ENCODE measurements around the gene DEFB128. TPM values are rescaled to one million over a fixed set of nuclear protein-coding genes. Genes with fewer than 3 reads are reported as not detected.

The DEFB128 gene
- total and polyA plus RNA-seq, 2 experiments from 2014 or later: not detected

Other genes starting within 250 kb of the DEFB128 start
- not detected in 2 replicates for gene DEFB125, start 102.0 kb downstream of the DEFB128 start, total RNA-seq (2014; rRNA removed; shearing (Covaris generic))
- gene DEFB125, start 102.0 kb downstream of the DEFB128 start, polyA plus RNA-seq (2016; fragmentation: Nextera tagmentation; extraction: Ambion mirVana): not detected in 2 replicates
- not detected in 2 replicates for gene DEFB126, start 47.1 kb downstream of the DEFB128 start, total RNA-seq (2014; rRNA removed; shearing (Covaris generic))
- not detected in 2 replicates for gene DEFB126, start 47.1 kb downstream of the DEFB128 start, polyA plus RNA-seq (2016; fragmentation: Nextera tagmentation; extraction: Ambion mirVana)
- gene DEFB127, start 32.3 kb downstream of the DEFB128 start, total RNA-seq (2014; rRNA removed; shearing (Covaris generic)): not detected in 2 replicates
- gene DEFB127, start 32.3 kb downstream of the DEFB128 start, polyA plus RNA-seq (2016; fragmentation: Nextera tagmentation; extraction: Ambion mirVana): not detected in 2 replicates
- gene DEFB129, start 37.5 kb upstream of the DEFB128 start, total RNA-seq (2014; rRNA removed; shearing (Covaris generic)): not detected in 2 replicates
- not detected in 2 replicates for gene DEFB129, start 37.5 kb upstream of the DEFB128 start, polyA plus RNA-seq (2016; fragmentation: Nextera tagmentation; extraction: Ambion mirVana)
- gene DEFB132, start 68.0 kb upstream of the DEFB128 start, total RNA-seq (2014; rRNA removed; shearing (Covaris generic)): not detected in 2 replicates
- gene DEFB132, start 68.0 kb upstream of the DEFB128 start, polyA plus RNA-seq (2016; fragmentation: Nextera tagmentation; extraction: Ambion mirVana): not detected in 2 replicates
- 14.6 and 17.8 TPM in 2 replicates for gene C20orf96, start 101.0 kb upstream of the DEFB128 start, total RNA-seq (2014; rRNA removed; shearing (Covaris generic))
- 29.0 and 36.3 TPM in 2 replicates for gene C20orf96, start 101.0 kb upstream of the DEFB128 start, polyA plus RNA-seq (2016; fragmentation: Nextera tagmentation; extraction: Ambion mirVana)
- 65.8 and 66.3 TPM in 2 replicates for gene ZCCHC3, start 107.9 kb upstream of the DEFB128 start, total RNA-seq (2014; rRNA removed; shearing (Covaris generic))
- gene ZCCHC3, start 107.9 kb upstream of the DEFB128 start, polyA plus RNA-seq (2016; fragmentation: Nextera tagmentation; extraction: Ambion mirVana): 26.5 and 31.3 TPM in 2 replicates
- gene SOX12, start 135.8 kb upstream of the DEFB128 start, total RNA-seq (2014; rRNA removed; shearing (Covaris generic)): 29.0 and 32.0 TPM in 2 replicates
- 14.1 and 16.1 TPM in 2 replicates for gene SOX12, start 135.8 kb upstream of the DEFB128 start, polyA plus RNA-seq (2016; fragmentation: Nextera tagmentation; extraction: Ambion mirVana)
- 14.4 and 19.8 TPM in 2 replicates for gene NRSN2, start 157.4 kb upstream of the DEFB128 start, total RNA-seq (2014; rRNA removed; shearing (Covaris generic))
- gene NRSN2, start 157.4 kb upstream of the DEFB128 start, polyA plus RNA-seq (2016; fragmentation: Nextera tagmentation; extraction: Ambion mirVana): 17.9 and 23.2 TPM in 2 replicates
- gene TRIB3, start 191.0 kb upstream of the DEFB128 start, total RNA-seq (2014; rRNA removed; shearing (Covaris generic)): 13.7 and 21.0 TPM in 2 replicates
- 5.8 and 6.9 TPM in 2 replicates for gene TRIB3, start 191.0 kb upstream of the DEFB128 start, polyA plus RNA-seq (2016; fragmentation: Nextera tagmentation; extraction: Ambion mirVana)
- gene RBCK1, start 218.6 kb upstream of the DEFB128 start, total RNA-seq (2014; rRNA removed; shearing (Covaris generic)): 56.8 and 65.3 TPM in 2 replicates
- gene RBCK1, start 218.6 kb upstream of the DEFB128 start, polyA plus RNA-seq (2016; fragmentation: Nextera tagmentation; extraction: Ambion mirVana): 46.5 and 52.6 TPM in 2 replicates

Data from GM23338 (cell line).